Activated CD8-positive, alpha-beta T cell treated with anti-CD3 and anti-CD28 coated beads for 36 hours (primary cell): ENCODE results near the gene NOL4L. TPM values are rescaled to one million over a fixed set of nuclear protein-coding genes. Genes with fewer than 3 reads are reported as not detected.

ENCODE experiments used
- ATAC-seq: fragments of 200-7000 bp; cut with Tn5 transposase; one replicate; pipeline ENCODE4 v1.10.0; 2021; ENCODE audit warnings: mild to moderate bottlenecking, moderate library complexity
- CTCF ChIA-PET: fragments of 350-600 bp; sonication (Branson Sonifier 250); formaldehyde crosslinking; loops from one replicate; lab custom pipeline; 2021; ENCODE audit warnings: antibody characterized with exemption; lab: Charles Lee
- POLR2A ChIA-PET: fragments of 350-600 bp; sonication (Branson Sonifier 250); formaldehyde crosslinking; loops from one replicate; lab custom pipeline; 2021; ENCODE audit warnings: antibody characterized with exemption; lab: Charles Lee
- DNase-seq: peaks from one replicate; pipeline ENCODE4 v3.0.0-alpha.2; 2020
- H3K27ac Mint-ChIP-seq: one replicate; pipeline ENCODE4 v1.8.0; 2021; ENCODE audit warnings: mild to moderate bottlenecking, mixed read lengths
- H3K27me3 Mint-ChIP-seq: one replicate; pipeline ENCODE4 v1.8.0; 2021; ENCODE audit warnings: mixed read lengths
- H3K36me3 Mint-ChIP-seq: one replicate; pipeline ENCODE4 v1.8.0; 2021; ENCODE audit warnings: low read depth, mixed read lengths
- H3K4me1 Mint-ChIP-seq: one replicate; pipeline ENCODE4 v1.8.0; 2021; ENCODE audit warnings: low read depth, mixed read lengths
- H3K4me3 Mint-ChIP-seq: one replicate; pipeline ENCODE4 v1.8.0; 2021; ENCODE audit warnings: mild to moderate bottlenecking, moderate library complexity, mixed read lengths
- H3K9me3 Mint-ChIP-seq: one replicate; pipeline ENCODE4 v1.8.0; 2021; ENCODE audit warnings: mixed read lengths
- intact Hi-C: fragments of 100-400 bp; cut with micrococcal nuclease; formaldehyde crosslinking; loops from one replicate; pipeline ENCODE4 v1.10.0; 2022
- total RNA-seq, 2 experiments: library from RNA; stranded (reverse); gene quantifications; one replicate each; pipeline ENCODE4 v1.2.3, GENCODE V29; 2021
- TF ChIP-seq, protein P1 (sequence below): fragments of 200-600 bp; IDR thresholded peaks from one replicate; pipeline ENCODE4 v1.8.0; 2022; ENCODE audit warnings: antibody characterized with exemption, mild to moderate bottlenecking

NOL4L gene
- total RNA-seq, 2 experiments from 2014 or later, result 23.3 to 23.9 TPM

DNA sequence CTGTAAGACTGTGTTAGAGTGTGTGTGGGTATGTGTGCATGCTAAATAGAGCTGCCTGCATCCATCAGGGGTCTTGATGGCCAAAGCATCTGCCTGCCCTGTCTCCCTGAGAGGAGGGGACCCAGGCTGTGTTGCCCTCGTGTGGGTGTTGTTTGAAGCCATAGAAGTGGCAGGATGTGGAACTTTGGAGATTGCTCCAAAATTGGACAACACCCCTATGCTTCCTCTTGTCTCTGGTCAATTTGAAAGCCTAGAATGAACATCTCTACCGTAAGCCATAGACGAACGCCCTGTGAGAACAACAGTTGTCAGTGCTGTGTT lies 144.4 kb downstream of the NOL4L start:
- H3K36me3 Mint-ChIP-seq, result peaks cover 38% of the 10 kb centered on the region
- no peaks in the 10 kb centered on the region for H3K27me3 Mint-ChIP-seq
- POLR2A ChIA-PET, result no interaction called here
- CTCF ChIA-PET, result no interaction called here
- H3K4me1 Mint-ChIP-seq, result peaks cover 42% of the 10 kb centered on the region
- intact Hi-C loops, result no loop called here
- H3K4me3 Mint-ChIP-seq, result no peak overlapping the region
- DNase-seq (no peak), ATAC-seq (no peak)
- H3K27ac Mint-ChIP-seq, result no peak overlapping the region
- H3K9me3 Mint-ChIP-seq, result no peaks in the 10 kb centered on the region
- TF ChIP-seq, protein P1, sequence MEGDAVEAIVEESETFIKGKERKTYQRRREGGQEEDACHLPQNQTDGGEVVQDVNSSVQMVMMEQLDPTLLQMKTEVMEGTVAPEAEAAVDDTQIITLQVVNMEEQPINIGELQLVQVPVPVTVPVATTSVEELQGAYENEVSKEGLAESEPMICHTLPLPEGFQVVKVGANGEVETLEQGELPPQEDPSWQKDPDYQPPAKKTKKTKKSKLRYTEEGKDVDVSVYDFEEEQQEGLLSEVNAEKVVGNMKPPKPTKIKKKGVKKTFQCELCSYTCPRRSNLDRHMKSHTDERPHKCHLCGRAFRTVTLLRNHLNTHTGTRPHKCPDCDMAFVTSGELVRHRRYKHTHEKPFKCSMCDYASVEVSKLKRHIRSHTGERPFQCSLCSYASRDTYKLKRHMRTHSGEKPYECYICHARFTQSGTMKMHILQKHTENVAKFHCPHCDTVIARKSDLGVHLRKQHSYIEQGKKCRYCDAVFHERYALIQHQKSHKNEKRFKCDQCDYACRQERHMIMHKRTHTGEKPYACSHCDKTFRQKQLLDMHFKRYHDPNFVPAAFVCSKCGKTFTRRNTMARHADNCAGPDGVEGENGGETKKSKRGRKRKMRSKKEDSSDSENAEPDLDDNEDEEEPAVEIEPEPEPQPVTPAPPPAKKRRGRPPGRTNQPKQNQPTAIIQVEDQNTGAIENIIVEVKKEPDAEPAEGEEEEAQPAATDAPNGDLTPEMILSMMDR, result no peak

GRCh38 chr20:32440069-32440757 lies 144.9 kb downstream of the NOL4L start:
- TF ChIP-seq, protein P1, result no peak
- no peak for ATAC-seq
- Mint-ChIP-seq H3K9me3 (no peaks in the 10 kb centered on the region), H3K27ac (peak overlapping the region; percentile 9), H3K36me3 (peaks cover 39% of the 10 kb centered on the region), H3K27me3 (no peaks in the 10 kb centered on the region), H3K4me1 (peaks cover 37% of the 10 kb centered on the region), H3K4me3 (no peak overlapping the region)
- intact Hi-C loops, result no loop called here
- CTCF ChIA-PET, result interaction anchor here (0.9 kb wide), 1 partner anchor 212 kb away, joined by 4 read pairs; no protein-coding TSS in a partner anchor
- POLR2A ChIA-PET, result no interaction called here
- DNase-seq, result no peak

DNA sequence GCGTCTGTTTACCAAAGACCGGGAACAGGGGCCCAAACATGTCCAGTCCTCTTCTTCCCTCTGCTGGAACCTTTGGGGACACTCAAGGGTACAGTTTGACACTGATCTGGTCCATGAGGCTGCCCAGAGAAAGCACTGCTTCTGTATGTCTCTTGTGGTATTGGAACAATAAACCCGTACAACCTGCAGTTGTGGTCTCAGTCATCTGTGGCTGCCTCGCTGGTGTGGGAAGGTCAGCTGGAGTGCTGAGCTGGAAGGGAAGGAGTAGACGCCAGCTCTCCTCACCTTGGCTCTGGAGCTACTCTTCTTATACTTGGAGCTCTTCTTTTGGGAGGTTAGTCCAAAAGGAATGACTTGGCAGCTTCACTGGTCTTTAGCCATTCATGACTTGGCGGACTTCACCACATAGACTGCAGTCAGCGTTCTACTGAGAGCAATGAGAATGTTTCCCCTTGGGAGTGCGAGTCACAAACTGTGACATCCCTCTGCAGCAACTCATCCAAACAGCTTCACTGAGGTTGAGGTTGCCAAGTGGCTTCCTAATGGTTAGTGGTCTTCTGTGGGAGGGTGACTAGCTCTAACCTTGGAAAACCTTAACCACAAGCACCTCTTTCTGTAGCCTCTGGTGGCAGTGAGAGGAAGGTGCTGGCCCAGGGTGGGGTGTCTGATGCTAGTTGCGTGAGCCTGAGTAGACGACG lies 145.9 kb downstream of the NOL4L start:
- peaks cover 44% of the 10 kb centered on the region for H3K36me3 Mint-ChIP-seq
- CTCF ChIA-PET, result interaction anchor here (0.9 to 1.1 kb wide), 3 partner anchors 12 to 213 kb away, joined by 3 to 4 read pairs (median 3); no protein-coding TSS in a partner anchor
- intact Hi-C loops, result no loop called here

DNA sequence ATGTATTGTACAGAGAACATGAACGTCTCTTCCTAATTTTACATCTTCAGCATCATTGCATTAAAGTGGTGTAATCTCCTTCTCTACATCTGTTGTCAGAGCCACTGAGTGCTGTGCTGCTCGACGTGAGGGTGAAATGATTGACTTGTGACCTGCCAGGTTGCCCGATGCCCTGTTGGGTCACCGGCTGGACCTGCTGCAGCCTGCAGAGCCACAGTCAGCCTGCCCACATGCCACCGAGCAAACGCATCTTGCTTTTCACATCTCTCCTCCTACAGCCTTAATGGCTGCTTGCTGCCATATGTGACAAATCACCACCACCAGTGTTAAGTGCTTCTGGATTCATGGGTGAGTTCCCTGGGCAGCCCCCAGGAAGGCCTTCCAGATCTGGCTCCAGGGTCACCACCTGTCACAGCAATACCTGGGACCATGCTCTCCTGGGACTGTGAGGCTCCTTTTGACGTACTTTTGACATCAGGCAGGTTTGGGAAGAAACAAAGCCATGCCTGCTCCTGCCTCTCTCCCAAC lies 146.7 kb downstream of the NOL4L start:
- Mint-ChIP-seq H3K4me1 (peaks cover 29% of the 10 kb centered on the region), H3K27ac (peak overlapping the region; percentile 65), H3K4me3 (no peak overlapping the region), H3K9me3 (no peaks in the 10 kb centered on the region), H3K27me3 (no peaks in the 10 kb centered on the region), H3K36me3 (peaks cover 51% of the 10 kb centered on the region)
- intact Hi-C loops, result no loop called here
- POLR2A ChIA-PET, result no interaction called here
- DNase-seq (no peak), ATAC-seq (no peak)
- CTCF ChIA-PET, result no interaction called here
- TF ChIP-seq, protein P1, result no peak

More for the DNA sequence above, 145.9 kb downstream of the NOL4L start:
- no peak overlapping the region for H3K4me3 Mint-ChIP-seq
- TF ChIP-seq, protein P1, result no peak
- POLR2A ChIA-PET, result interaction anchor here (0.7 kb wide), 1 partner anchor 82 kb away, joined by 3 read pairs; no protein-coding TSS in a partner anchor
- peaks cover 35% of the 10 kb centered on the region for H3K4me1 Mint-ChIP-seq
- no peaks in the 10 kb centered on the region for H3K9me3 Mint-ChIP-seq
- ATAC-seq (peak; percentile 76), DNase-seq (peak; percentile 69)
- H3K27me3 Mint-ChIP-seq, result no peaks in the 10 kb centered on the region
- peak overlapping the region; percentile 65 for H3K27ac Mint-ChIP-seq
